Activated CD4-positive, alpha-beta T cell treated with anti-CD3 and anti-CD28 coated beads, Interleukin-2, Interleukin-4, amounts not matched to agents 100 ng/mL and 50 ng/mL, durations not matched to agents 16 hours and 8 hours (primary cell): Measurements from ENCODE around the gene NCOA7.
"Not testable (repeated sequence)": the region's sequence is repeated elsewhere in the genome, so short reads cannot be mapped to it uniquely, and the experiment has no call there.

Experiments
- DNase-seq: peaks from one replicate; pipeline ENCODE4 v3.0.0-alpha.2; 2020; ENCODE audit warnings: low spot score

NCOA7 gene

GRCh38 chr6:125792680-125793079 is 1.9 kb downstream of the NCOA7 start:
- no peak for DNase-seq

- no peak for DNase-seq
Observed at GRCh38 chr6:125793280-125793679, 2.5 kb downstream of the NCOA7 start.

DNA sequence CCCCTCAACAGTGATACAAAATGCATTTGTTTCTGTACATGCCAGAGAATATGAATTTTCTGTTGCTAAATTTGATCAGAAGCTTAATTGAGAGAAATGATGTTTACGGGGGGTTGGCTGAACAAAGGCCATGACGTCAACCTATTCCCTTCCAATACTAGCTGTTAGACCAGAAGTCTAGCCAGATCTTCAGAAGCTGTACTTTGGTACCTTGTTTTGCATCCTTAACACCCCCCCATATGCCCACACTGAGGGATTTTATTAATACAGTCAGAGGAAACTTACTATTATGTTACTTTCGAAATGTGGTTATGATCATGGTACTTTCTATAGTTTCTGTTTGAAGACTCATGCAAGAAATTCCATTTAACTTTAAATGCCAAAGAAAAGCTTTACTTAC is 3.1 kb downstream of the NCOA7 start:
- DNase-seq, result peak; percentile 37

DNA sequence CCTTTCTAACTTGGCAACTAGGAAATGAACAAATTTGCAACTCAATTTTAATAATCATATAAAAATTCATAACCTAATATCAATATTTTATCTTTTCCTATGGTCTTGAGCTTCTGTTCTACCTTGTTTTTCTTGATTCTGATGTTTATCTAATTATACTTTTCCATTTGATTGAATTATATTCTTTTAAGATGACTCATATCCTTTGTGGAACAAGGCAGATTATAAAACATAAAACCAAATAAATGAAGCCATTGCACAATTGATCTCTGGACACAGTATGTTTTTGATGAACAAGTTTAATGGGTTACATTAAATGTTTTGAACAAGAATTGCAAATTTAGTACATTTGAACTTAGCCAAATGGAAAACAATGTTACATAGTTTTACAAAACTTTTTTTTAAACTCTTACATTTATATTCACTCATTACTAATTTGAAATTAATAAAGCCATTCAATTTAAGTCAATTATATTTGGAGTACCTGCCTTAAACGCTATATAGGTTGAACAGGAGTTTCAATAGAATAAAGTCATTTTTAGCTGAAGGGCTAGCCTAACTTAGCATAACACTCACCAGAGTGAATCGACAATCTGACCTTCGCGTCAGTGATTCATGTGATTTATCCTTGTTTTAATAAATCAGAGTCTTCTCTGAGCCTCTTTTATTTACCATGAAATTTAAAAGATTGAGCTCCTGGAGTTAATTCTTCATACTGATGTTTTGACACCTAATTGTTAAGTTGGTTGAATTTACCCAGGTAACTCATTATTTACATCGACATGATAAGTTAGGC is 3.8 kb downstream of the NCOA7 start:
- no peak for DNase-seq

GRCh38 chr6:125795301-125795700 is 4.5 kb downstream of the NCOA7 start:
- no peak for DNase-seq

GRCh38 chr6:125797120-125797885 is 6.5 kb downstream of the NCOA7 start:
- no peak for DNase-seq

DNA sequence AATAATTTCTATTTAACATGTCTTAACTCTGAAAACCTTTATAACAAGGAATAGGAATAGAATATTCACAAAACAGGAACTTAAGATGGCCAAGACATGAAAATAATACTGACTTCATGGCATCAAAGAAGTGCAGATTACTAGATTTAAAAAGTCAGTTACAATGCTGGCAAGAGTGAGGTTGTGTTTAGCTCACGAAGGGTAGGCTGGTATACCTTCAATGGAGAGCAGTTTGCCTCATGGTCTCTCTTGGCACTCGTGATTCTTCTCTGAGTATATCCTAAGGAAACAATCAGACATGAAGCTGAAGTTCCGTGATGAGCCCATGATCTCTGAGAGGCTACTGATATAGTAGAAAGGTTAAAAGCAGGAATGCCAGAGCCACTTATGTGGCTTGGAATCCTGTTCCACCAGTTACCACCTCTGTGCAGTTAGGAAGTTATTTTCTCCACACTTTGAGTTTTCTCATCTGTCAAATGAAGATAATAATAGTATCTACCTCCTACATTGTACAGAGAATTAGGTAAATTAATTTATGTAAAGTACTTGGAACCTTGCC is 7.2 kb downstream of the NCOA7 start:
- no peak for DNase-seq

GRCh38 chr6:125798734-125799508 is 8.2 kb downstream of the NCOA7 start:
- DNase-seq, result no peak

GRCh38 chr6:125802383-125802782 is 11.6 kb downstream of the NCOA7 start:
- no peak for DNase-seq

DNA sequence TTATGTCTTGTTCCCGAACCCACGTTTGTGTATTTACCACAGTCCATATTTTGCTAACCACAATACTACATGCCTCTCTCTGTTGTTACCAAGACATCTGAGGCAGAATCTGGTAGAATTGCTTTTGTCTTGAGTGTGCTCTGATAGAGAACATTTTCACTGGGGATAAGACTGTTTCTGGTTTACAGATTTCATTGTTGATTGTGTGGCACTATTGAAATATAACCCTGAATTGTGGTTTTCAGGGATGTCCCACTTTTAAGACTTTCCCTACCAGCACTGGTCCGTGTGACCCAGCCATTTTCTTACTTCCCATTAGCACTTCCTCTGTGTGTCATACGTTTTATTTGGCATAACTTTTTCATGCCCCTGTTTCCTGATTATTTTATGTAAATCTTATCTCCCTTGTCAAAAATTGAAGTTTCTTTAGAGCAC is 12.2 kb downstream of the NCOA7 start:
- DNase-seq, result peak; percentile 28

- peak; percentile 83 for DNase-seq
Observed at GRCh38 chr6:125804264-125804663, 13.5 kb downstream of the NCOA7 start.

GRCh38 chr6:125804866-125805425 is 14.2 kb downstream of the NCOA7 start:
- DNase-seq, result not testable (repeated sequence)

DNA sequence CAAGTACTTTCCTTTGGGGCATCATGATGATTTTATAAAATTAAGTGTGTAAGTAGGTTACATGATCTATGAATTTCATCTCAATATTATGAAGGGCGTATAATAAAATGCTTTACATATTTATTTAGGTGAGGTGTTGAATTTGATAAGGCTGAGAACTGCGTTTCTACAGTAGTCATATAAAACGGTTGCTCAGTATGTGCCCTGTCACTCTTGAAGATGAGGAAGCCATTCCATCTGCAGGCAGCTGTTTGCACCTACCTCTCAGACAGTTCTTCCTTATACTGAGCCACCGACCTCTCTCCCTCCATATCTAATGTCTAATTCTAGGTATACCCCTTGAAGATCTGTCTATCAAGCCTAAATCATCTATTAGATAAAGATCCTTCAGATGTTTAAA is 16.1 kb downstream of the NCOA7 start:
- no peak for DNase-seq

GRCh38 chr6:125807293-125807692 is 16.5 kb downstream of the NCOA7 start:
- peak; percentile 65 for DNase-seq

- DNase-seq, result no peak
Observed at GRCh38 chr6:125808060-125808459, 17.3 kb downstream of the NCOA7 start.

GRCh38 chr6:125808591-125808990 is 17.8 kb downstream of the NCOA7 start:
- DNase-seq, result no peak

- DNase-seq, result no peak
Observed at GRCh38 chr6:125809570-125810170, 18.9 kb downstream of the NCOA7 start.

GRCh38 chr6:125810445-125810844 is 19.7 kb downstream of the NCOA7 start:
- DNase-seq, result no peak

DNA sequence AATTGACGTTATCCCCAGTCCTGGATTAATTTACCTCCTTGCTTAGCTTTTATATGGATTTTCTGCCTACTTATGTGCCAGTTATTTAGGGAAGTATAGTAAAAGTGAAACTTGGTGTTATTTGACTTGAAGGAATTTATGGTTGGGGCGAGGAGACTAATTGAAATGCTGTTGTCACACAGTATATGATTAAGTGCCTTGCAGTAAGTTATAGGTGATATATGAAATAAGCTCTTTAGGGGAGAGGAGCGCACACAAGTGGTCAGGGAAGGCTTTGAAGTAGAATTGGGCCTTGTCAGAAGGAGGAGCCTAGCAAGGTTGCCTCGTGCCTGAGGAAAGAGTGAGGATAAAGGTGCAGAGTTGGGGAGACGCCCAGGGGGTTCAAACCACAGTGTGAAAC is 20.5 kb downstream of the NCOA7 start:
- DNase-seq, result no peak

DNA sequence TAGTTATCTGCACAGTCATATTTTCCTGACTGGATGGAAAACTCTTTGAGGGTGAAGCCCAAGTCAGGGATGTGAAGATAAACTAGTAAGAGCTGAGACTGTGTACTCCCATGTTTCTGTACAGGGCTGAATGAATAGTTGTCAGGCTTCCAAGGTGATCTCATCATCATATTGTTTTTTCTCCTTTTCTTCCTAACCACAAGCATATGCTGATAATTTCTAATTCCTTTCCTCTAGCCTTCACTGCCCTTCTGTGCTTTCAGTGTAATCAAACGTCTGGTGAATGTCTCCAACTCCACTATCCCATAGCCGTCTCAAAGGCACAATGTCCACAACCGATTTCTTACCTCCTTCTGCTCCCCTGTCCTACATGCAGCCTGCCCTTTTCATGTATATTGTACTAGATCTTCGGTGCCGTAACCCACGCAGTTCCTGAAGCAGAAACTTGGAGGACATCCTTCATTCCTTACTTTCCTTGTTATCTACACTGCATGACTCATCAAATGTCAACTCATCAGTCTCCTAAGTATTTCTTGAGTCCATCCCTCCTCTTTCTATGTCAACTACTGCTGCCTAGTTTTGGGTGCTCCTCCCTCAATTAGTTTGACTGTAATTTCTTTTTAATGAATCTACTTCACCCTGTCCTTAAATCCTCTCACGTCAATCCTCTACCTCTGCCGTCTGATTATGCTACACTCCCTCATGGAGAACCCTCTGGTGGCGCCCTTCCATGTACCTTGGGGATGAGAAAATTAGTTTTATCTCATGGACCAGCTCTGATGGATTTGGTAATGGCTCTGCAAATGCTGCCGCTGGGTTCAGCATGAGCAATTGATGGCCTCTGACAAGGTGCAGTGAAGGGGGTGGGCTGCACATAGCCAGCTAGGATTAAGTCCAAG is 21.9 kb downstream of the NCOA7 start:
- no peak for DNase-seq
